Measurements from ENCODE around the gene DNAAF5. TPM values are rescaled to one million over a fixed set of nuclear protein-coding genes. Genes with fewer than 3 reads are reported as not detected.
"Not testable (repeated sequence)": the region's sequence is repeated elsewhere in the genome, so short reads cannot be mapped to it uniquely, and the experiment has no call there.

DNAAF5 gene
- total RNA-seq, 3 donors from 2014 or later = 29.4 to 43.0 (median 30.9) TPM

GRCh38 chr7:802500-803242, 76.2 kb downstream of the DNAAF5 start:
- ATAC-seq = no peak
- intact Hi-C loops (cut with DNase I, micrococcal nuclease) = no loop called here
- Histone ChIP-seq H3K9me3 (no peaks in the 10 kb centered on the region), H3K36me3 (ENCODE audit: low read depth) (no peaks in the 10 kb centered on the region), H3K4me1 (ENCODE audit: low read depth) (peaks cover 5% of the 10 kb centered on the region), H3K4me3 (no peak overlapping the region)
- TF ChIP-seq, protein P1, sequence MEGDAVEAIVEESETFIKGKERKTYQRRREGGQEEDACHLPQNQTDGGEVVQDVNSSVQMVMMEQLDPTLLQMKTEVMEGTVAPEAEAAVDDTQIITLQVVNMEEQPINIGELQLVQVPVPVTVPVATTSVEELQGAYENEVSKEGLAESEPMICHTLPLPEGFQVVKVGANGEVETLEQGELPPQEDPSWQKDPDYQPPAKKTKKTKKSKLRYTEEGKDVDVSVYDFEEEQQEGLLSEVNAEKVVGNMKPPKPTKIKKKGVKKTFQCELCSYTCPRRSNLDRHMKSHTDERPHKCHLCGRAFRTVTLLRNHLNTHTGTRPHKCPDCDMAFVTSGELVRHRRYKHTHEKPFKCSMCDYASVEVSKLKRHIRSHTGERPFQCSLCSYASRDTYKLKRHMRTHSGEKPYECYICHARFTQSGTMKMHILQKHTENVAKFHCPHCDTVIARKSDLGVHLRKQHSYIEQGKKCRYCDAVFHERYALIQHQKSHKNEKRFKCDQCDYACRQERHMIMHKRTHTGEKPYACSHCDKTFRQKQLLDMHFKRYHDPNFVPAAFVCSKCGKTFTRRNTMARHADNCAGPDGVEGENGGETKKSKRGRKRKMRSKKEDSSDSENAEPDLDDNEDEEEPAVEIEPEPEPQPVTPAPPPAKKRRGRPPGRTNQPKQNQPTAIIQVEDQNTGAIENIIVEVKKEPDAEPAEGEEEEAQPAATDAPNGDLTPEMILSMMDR (IDR thresholded peaks at IDR 0.05) = no peak
- no peak for DNase-seq

DNA sequence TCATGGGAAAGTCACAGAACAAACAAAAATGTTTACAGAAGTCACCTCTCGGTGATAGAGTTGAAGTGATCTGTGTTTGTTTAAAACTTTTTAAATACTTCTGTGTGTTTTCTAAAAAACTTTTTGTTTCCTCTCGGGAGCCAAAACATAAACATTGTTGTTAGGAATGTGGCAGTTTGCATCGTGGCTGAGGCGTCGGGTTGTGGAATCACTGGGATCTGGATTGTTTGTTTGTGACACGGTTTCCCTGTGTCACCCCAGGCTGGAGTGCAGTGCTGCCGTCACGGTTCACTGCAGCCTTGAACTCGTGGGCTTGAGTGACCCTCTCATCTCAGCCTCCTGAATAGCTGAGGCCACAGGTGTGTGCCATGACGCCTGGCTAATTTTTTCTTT, 76.7 kb downstream of the DNAAF5 start:
- intact Hi-C loops (cut with DNase I, micrococcal nuclease) = no loop called here
- ATAC-seq (no peak), DNase-seq (no peak)
- H3K9me3 ChIP-seq = no peaks in the 10 kb centered on the region
- no peak overlapping the region for H3K4me3 ChIP-seq
- TF ChIP-seq, protein P1 (IDR thresholded peaks at IDR 0.05) = no peak
- H3K36me3 ChIP-seq (ENCODE audit: low read depth) = no peaks in the 10 kb centered on the region
- H3K4me1 ChIP-seq (ENCODE audit: low read depth) = peaks cover 5% of the 10 kb centered on the region

GRCh38 chr7:803796-804195, 77.3 kb downstream of the DNAAF5 start:
- DNase-seq; H3K4me1 ChIP-seq (ENCODE audit: low read depth); H3K4me3 ChIP-seq; H3K9me3 ChIP-seq; H3K36me3 ChIP-seq (ENCODE audit: low read depth); ATAC-seq; intact Hi-C loops (cut with DNase I, micrococcal nuclease): not testable (repeated sequence)

DNA sequence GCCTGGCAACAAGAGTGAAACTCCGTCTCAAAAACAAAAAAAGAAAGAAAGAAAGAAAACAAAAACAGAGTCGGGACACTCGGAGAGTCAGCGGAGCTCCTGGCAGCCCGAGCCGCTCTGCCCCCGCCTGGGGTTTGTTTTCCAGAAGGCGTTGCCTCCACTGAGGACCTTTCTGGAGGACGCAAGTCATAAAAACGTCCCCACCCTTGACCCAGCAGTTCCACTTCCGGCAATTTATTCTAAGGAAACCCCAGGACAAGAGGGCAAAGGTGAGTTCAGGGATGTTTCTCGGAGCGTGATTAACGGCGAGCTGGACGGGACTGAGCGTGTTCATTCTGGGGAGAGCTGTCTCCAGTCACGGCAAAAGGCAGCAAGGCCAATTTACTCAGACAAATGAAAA, 78.8 kb downstream of the DNAAF5 start:
- DNase-seq (peak; percentile 74 to 88 (median 76)), ATAC-seq (peak; percentile 91)
- TF ChIP-seq, protein P1 (IDR thresholded peaks at IDR 0.05) = no peak
- Histone ChIP-seq H3K9me3 (no peaks in the 10 kb centered on the region), H3K4me3 (no peak overlapping the region), H3K4me1 (ENCODE audit: low read depth) (peaks cover 5% of the 10 kb centered on the region), H3K36me3 (ENCODE audit: low read depth) (no peaks in the 10 kb centered on the region)
- intact Hi-C loops (cut with DNase I, micrococcal nuclease) = no loop called here

DNA sequence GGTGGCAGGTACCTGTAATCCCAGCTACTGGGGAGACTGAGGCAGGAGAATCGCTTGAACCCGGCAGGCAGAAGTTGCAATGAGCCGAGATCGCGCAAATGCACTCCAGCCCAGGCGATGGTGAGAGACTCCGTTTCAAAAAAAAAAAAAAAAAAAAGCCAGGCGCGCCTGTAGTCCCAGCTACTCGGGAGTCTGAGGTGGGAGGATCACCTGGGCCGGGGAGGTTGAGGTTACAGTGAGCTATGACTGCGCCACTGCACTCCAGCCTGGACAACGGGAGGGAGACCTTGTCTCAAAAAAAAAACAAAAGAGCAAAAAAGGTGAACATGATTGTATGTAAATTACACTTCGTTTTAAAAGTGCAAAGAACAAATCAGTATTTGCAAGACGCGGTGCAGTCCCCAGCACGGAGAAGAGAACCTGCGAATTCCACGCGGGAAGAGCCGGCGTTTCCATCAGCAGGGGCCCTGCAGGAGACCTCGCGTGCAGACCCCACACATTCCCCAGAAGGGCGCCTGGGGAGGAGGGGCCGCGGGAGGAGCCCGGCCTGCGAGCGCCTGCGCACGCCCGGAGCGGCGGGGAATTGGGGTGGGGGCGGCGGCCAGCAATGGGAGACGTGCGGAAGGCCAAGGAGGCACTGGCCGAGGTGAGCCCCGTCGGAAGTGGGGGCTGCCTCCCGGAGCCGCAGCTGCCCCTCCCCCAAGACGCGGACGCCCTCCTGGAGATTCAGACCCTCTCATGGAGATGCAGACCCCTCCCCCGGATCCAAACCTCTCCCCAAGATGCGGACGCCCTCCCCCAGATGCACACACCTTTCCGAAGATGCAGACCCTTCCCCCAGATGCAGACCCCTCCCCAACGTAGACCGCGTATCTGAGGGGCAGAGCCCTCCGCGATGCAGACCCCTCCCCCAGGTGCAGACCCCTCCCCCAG, 89.1 kb downstream of the DNAAF5 start:
- intact Hi-C loops (cut with DNase I, micrococcal nuclease) = no loop called here
- TF ChIP-seq, protein P1 (IDR thresholded peaks at IDR 0.05) = no peak
- Histone ChIP-seq H3K4me1 (ENCODE audit: low read depth) (peaks cover 14% of the 10 kb centered on the region), H3K9me3 (no peaks in the 10 kb centered on the region), H3K36me3 (ENCODE audit: low read depth) (no peaks in the 10 kb centered on the region), H3K4me3 (no peak overlapping the region)
- ATAC-seq (peak; percentile 6), DNase-seq (peak; percentile 47 to 73 (median 72))

- ATAC-seq = peak; percentile 97
- TF ChIP-seq, protein P1 (IDR thresholded peaks at IDR 0.05) = no peak
Observed at GRCh38 chr7:816300-816750, 89.8 kb downstream of the DNAAF5 start.

More at GRCh38 chr7:816300-816750, 89.8 kb downstream of the DNAAF5 start:
- Histone ChIP-seq H3K4me1 (ENCODE audit: low read depth) (peaks cover 14% of the 10 kb centered on the region), H3K36me3 (ENCODE audit: low read depth) (no peaks in the 10 kb centered on the region), H3K4me3 (peak overlapping the region; percentile 81), H3K9me3 (no peaks in the 10 kb centered on the region)
- intact Hi-C loops (cut with DNase I, micrococcal nuclease) = no loop called here
- DNase-seq = peak; percentile 97 to 99 (median 99)
